Activated naive CD8-positive, alpha-beta T cell (primary cell): Measurements from ENCODE around the gene BBC3.

ENCODE experiments used
- H3K27ac Mint-ChIP-seq: one replicate; pipeline ENCODE4 v1.8.0; 2021; ENCODE audit warnings: mixed read lengths
- H3K27me3 Mint-ChIP-seq: one replicate; pipeline ENCODE4 v1.8.0; 2021; ENCODE audit warnings: mixed read lengths
- H3K36me3 Mint-ChIP-seq: one replicate; pipeline ENCODE4 v1.8.0; 2021; ENCODE audit warnings: mixed read lengths
- H3K4me1 Mint-ChIP-seq: one replicate; pipeline ENCODE4 v1.8.0; 2021; ENCODE audit warnings: low read depth, mixed read lengths
- H3K4me3 Mint-ChIP-seq: one replicate; pipeline ENCODE4 v1.8.0; 2021; ENCODE audit warnings: mild to moderate bottlenecking, mixed read lengths
- H3K9me3 Mint-ChIP-seq: one replicate; pipeline ENCODE4 v1.8.0; 2021; ENCODE audit warnings: low read depth, mixed read lengths

Gene BBC3

GRCh38 chr19:47200530-47200929 is 30.5 kb downstream of the BBC3 start:
- no peak overlapping the region for H3K27ac Mint-ChIP-seq
- no peaks in the 10 kb centered on the region for H3K27me3 Mint-ChIP-seq
- no peaks in the 10 kb centered on the region for H3K9me3 Mint-ChIP-seq
- peaks cover 14% of the 10 kb centered on the region for H3K4me1 Mint-ChIP-seq
- H3K36me3 Mint-ChIP-seq = peaks cover 8% of the 10 kb centered on the region
- no peak overlapping the region for H3K4me3 Mint-ChIP-seq

- Mint-ChIP-seq H3K27ac (peak overlapping the region; percentile 19), H3K4me3 (no peak overlapping the region), H3K27me3 (no peaks in the 10 kb centered on the region), H3K4me1 (peaks cover 21% of the 10 kb centered on the region), H3K36me3 (peaks cover 4% of the 10 kb centered on the region), H3K9me3 (no peaks in the 10 kb centered on the region)
Measured at GRCh38 chr19:47197141-47197540, 33.9 kb downstream of the BBC3 start.

GRCh38 chr19:47195434-47195833 is 35.6 kb downstream of the BBC3 start:
- H3K27me3 Mint-ChIP-seq = no peaks in the 10 kb centered on the region
- H3K27ac Mint-ChIP-seq = peak overlapping the region; percentile 89
- no peak overlapping the region for H3K4me3 Mint-ChIP-seq
- H3K36me3 Mint-ChIP-seq = peaks cover 9% of the 10 kb centered on the region
- no peaks in the 10 kb centered on the region for H3K9me3 Mint-ChIP-seq
- H3K4me1 Mint-ChIP-seq = peaks cover 35% of the 10 kb centered on the region

GRCh38 chr19:47190167-47190727 is 40.8 kb downstream of the BBC3 start:
- Mint-ChIP-seq H3K4me3 (peak overlapping the region; percentile 69), H3K36me3 (peaks cover 14% of the 10 kb centered on the region), H3K27me3 (no peaks in the 10 kb centered on the region), H3K27ac (peak overlapping the region; percentile 98), H3K4me1 (peaks cover 75% of the 10 kb centered on the region), H3K9me3 (no peaks in the 10 kb centered on the region)

GRCh38 chr19:47188507-47189033 is 42.4 kb downstream of the BBC3 start:
- Mint-ChIP-seq H3K36me3 (peaks cover 16% of the 10 kb centered on the region), H3K27me3 (no peaks in the 10 kb centered on the region), H3K27ac (peak overlapping the region; percentile 98), H3K9me3 (no peaks in the 10 kb centered on the region), H3K4me3 (peak overlapping the region; percentile 32), H3K4me1 (peaks cover 79% of the 10 kb centered on the region)

- H3K4me1 Mint-ChIP-seq = peaks cover 81% of the 10 kb centered on the region
- H3K36me3 Mint-ChIP-seq = peaks cover 18% of the 10 kb centered on the region
- peak overlapping the region; percentile 98 for H3K27ac Mint-ChIP-seq
- H3K27me3 Mint-ChIP-seq = no peaks in the 10 kb centered on the region
- peak overlapping the region; percentile 62 for H3K4me3 Mint-ChIP-seq
- H3K9me3 Mint-ChIP-seq = no peaks in the 10 kb centered on the region
Measured at GRCh38 chr19:47187797-47188196, 43.2 kb downstream of the BBC3 start.

- Mint-ChIP-seq H3K9me3 (no peaks in the 10 kb centered on the region), H3K27me3 (no peaks in the 10 kb centered on the region), H3K4me3 (peak overlapping the region; percentile 85), H3K36me3 (peaks cover 20% of the 10 kb centered on the region), H3K4me1 (peaks cover 86% of the 10 kb centered on the region), H3K27ac (peak overlapping the region; percentile 98)
Measured at GRCh38 chr19:47187335-47187655, 43.7 kb downstream of the BBC3 start.

GRCh38 chr19:47186446-47187334 is 44.3 kb downstream of the BBC3 start:
- H3K36me3 Mint-ChIP-seq = peaks cover 23% of the 10 kb centered on the region
- peak overlapping the region; percentile 85 for H3K4me3 Mint-ChIP-seq
- no peaks in the 10 kb centered on the region for H3K27me3 Mint-ChIP-seq
- H3K27ac Mint-ChIP-seq = peak overlapping the region; percentile 98
- peaks cover 89% of the 10 kb centered on the region for H3K4me1 Mint-ChIP-seq
- H3K9me3 Mint-ChIP-seq = no peaks in the 10 kb centered on the region

GRCh38 chr19:47183601-47184000 is 47.4 kb downstream of the BBC3 start:
- Mint-ChIP-seq H3K9me3 (no peaks in the 10 kb centered on the region), H3K4me1 (peaks cover 76% of the 10 kb centered on the region), H3K27me3 (no peaks in the 10 kb centered on the region), H3K27ac (peak overlapping the region; percentile 97), H3K4me3 (peak overlapping the region; percentile 75), H3K36me3 (peaks cover 27% of the 10 kb centered on the region)

- no peaks in the 10 kb centered on the region for H3K27me3 Mint-ChIP-seq
- peak overlapping the region; percentile 51 for H3K4me3 Mint-ChIP-seq
- H3K9me3 Mint-ChIP-seq = no peaks in the 10 kb centered on the region
- peaks cover 31% of the 10 kb centered on the region for H3K36me3 Mint-ChIP-seq
- peaks cover 85% of the 10 kb centered on the region for H3K4me1 Mint-ChIP-seq
- H3K27ac Mint-ChIP-seq = peak overlapping the region; percentile 86
Measured at GRCh38 chr19:47179653-47180310, 51.2 kb downstream of the BBC3 start.

GRCh38 chr19:47176627-47177090 is 54.3 kb downstream of the BBC3 start:
- Mint-ChIP-seq H3K27ac (peak overlapping the region; percentile 99), H3K4me3 (peak overlapping the region; percentile 84), H3K27me3 (no peaks in the 10 kb centered on the region), H3K36me3 (peaks cover 31% of the 10 kb centered on the region), H3K4me1 (peaks cover 69% of the 10 kb centered on the region), H3K9me3 (no peaks in the 10 kb centered on the region)

GRCh38 chr19:47176071-47176626 is 54.9 kb downstream of the BBC3 start:
- Mint-ChIP-seq H3K9me3 (no peaks in the 10 kb centered on the region), H3K36me3 (peaks cover 31% of the 10 kb centered on the region), H3K4me3 (peak overlapping the region; percentile 84), H3K4me1 (peaks cover 69% of the 10 kb centered on the region), H3K27me3 (no peaks in the 10 kb centered on the region), H3K27ac (peak overlapping the region; percentile 99)

GRCh38 chr19:47172666-47173455 is 58.1 kb downstream of the BBC3 start:
- Mint-ChIP-seq H3K36me3 (peaks cover 25% of the 10 kb centered on the region), H3K27ac (peak overlapping the region; percentile 46), H3K4me1 (peaks cover 54% of the 10 kb centered on the region), H3K9me3 (no peaks in the 10 kb centered on the region), H3K27me3 (no peaks in the 10 kb centered on the region), H3K4me3 (no peak overlapping the region)
